BLaER1 (cell line): ENCODE results near the gene RANGRF.

Source experiments
- H3K27ac ChIP-seq: shearing (Covaris generic); formaldehyde crosslinking; 2 replicates; pipeline ENCODE4 v1.8.1; 2022
- H3K27me3 ChIP-seq: shearing (Covaris generic); formaldehyde crosslinking; 2 replicates; pipeline ENCODE4 v1.8.1; 2022
- H3K36me3 ChIP-seq: shearing (Covaris generic); formaldehyde crosslinking; 2 replicates; pipeline ENCODE4 v1.8.1; 2022
- H3K4me1 ChIP-seq: shearing (Covaris generic); formaldehyde crosslinking; 2 replicates; pipeline ENCODE4 v1.8.1; 2022
- H3K4me2 ChIP-seq: shearing (Covaris generic); formaldehyde crosslinking; 2 replicates; pipeline ENCODE4 v1.8.1; 2022
- H3K4me3 ChIP-seq: shearing (Covaris generic); formaldehyde crosslinking; 2 replicates; pipeline ENCODE4 v1.8.1; 2022
- H3K9ac ChIP-seq: shearing (Covaris generic); formaldehyde crosslinking; 2 replicates; pipeline ENCODE4 v1.8.1; 2022
- H3K9me3 ChIP-seq: shearing (Covaris generic); formaldehyde crosslinking; 2 replicates; pipeline ENCODE4 v1.8.1; 2022
- H4K20me1 ChIP-seq: shearing (Covaris generic); formaldehyde crosslinking; 2 replicates; pipeline ENCODE4 v1.8.1; 2022
- Cebpa-rat ChIP-seq: shearing (Covaris generic); IDR thresholded peaks from 2 replicates; pipeline ENCODE4 v1.8.1; 2022

RANGRF gene

GRCh38 chr17:8312251-8312650, 23.8 kb downstream of the RANGRF start:
- Histone ChIP-seq H4K20me1 (no peaks in the 10 kb centered on the region), H3K9me3 (no peaks in the 10 kb centered on the region), H3K27me3 (0 out of 2 replicates have a peak, but pooled peaks cover 3% of the 10 kb centered on the region), H3K4me1 (peaks cover 25% of the 10 kb centered on the region), H3K4me2 (no peak overlapping the region), H3K4me3 (no peak overlapping the region), H3K9ac (no peak overlapping the region), H3K27ac (no peak overlapping the region), H3K36me3 (no peaks in the 10 kb centered on the region)
- TF ChIP-seq Cebpa-rat: no peak

- peaks cover 25% of the 10 kb centered on the region for H3K4me1 ChIP-seq
- H3K4me3 ChIP-seq: no peak overlapping the region
- no peak overlapping the region for H3K9ac ChIP-seq
- no peak for TF ChIP-seq Cebpa-rat
- no peak overlapping the region for H3K4me2 ChIP-seq
- no peaks in the 10 kb centered on the region for H4K20me1 ChIP-seq
- no peak overlapping the region for H3K27ac ChIP-seq
- no peaks in the 10 kb centered on the region for H3K36me3 ChIP-seq
- 0 out of 2 replicates have a peak, but pooled peaks cover 3% of the 10 kb centered on the region for H3K27me3 ChIP-seq
- no peaks in the 10 kb centered on the region for H3K9me3 ChIP-seq
Observed at GRCh38 chr17:8312726-8313600, 24.5 kb downstream of the RANGRF start.

- Histone ChIP-seq H3K9ac (no peak overlapping the region), H4K20me1 (no peaks in the 10 kb centered on the region), H3K9me3 (no peaks in the 10 kb centered on the region), H3K4me3 (no peak overlapping the region), H3K27ac (no peak overlapping the region), H3K4me2 (no peak overlapping the region), H3K4me1 (peaks cover 25% of the 10 kb centered on the region), H3K27me3 (0 out of 2 replicates have a peak, but pooled peaks cover 3% of the 10 kb centered on the region), H3K36me3 (no peaks in the 10 kb centered on the region)
- TF ChIP-seq Cebpa-rat: no peak
Observed at GRCh38 chr17:8314797-8315763, 26.6 kb downstream of the RANGRF start.

GRCh38 chr17:8315764-8316217, 27.3 kb downstream of the RANGRF start:
- H3K4me2 ChIP-seq: peak overlapping the region; percentile 36; the same call in 1 of the 2 replicates
- H3K36me3 ChIP-seq: no peaks in the 10 kb centered on the region
- no peaks in the 10 kb centered on the region for H3K9me3 ChIP-seq
- no peak overlapping the region for H3K27ac ChIP-seq
- no peak for TF ChIP-seq Cebpa-rat
- no peak overlapping the region for H3K9ac ChIP-seq
- H3K4me1 ChIP-seq: peaks cover 17% of the 10 kb centered on the region
- H3K4me3 ChIP-seq: no peak overlapping the region
- H3K27me3 ChIP-seq: 0 out of 2 replicates have a peak, but pooled peaks cover 3% of the 10 kb centered on the region
- no peaks in the 10 kb centered on the region for H4K20me1 ChIP-seq

DNA sequence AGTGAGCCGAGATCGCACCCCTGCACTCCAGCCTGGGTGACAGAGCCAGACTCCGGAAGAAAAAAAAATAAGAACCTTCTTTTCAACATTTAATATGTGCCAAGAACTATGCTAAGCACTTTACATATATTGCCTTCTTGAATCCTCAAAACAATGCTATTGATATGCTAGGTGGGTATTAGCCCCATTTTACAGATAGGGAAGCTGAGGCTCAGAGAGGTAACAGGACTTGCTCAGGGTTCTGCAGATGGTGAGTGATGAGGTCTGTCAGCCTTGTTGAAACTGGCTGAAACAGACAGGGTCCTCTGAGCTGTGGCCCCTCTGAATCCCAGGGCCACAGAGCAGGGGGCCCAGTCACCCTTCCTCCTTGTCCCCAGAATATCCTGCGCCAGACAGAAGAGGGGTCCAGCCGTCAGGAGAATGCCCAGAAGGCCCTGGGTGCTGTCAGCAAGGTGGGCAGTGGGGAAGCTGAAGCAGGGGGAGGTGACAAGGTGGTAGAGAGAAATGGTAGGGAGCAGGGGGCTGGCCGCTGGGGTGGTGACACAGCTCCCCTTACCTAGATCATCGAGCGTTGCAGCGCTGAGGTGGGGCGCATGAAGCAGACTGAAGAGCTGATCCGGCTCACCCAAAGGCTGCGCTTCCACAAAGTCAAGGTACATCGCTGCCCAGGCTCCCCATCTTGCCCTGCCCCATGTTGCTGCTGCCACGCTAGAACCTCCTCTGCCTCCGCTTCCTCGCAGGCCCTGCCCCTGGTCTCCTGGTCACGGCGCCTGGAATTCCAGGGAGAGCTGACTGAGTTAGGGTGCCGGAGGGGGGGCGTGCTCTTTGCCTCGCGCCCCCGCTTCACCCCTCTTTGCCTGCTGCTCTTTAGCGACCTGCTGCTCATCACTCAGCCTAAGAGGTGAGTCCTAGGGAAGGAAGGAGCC, 29.8 kb downstream of the RANGRF start:
- 0 out of 2 replicates have a peak, but pooled peaks cover 3% of the 10 kb centered on the region for H3K27me3 ChIP-seq
- H3K9me3 ChIP-seq: no peaks in the 10 kb centered on the region
- H3K4me3 ChIP-seq: no peak overlapping the region
- H4K20me1 ChIP-seq: no peaks in the 10 kb centered on the region
- H3K4me2 ChIP-seq: no peak overlapping the region
- H3K4me1 ChIP-seq: peaks cover 11% of the 10 kb centered on the region
- no peak for TF ChIP-seq Cebpa-rat
- H3K27ac ChIP-seq: no peak overlapping the region
- H3K9ac ChIP-seq: no peak overlapping the region
- no peaks in the 10 kb centered on the region for H3K36me3 ChIP-seq

DNA sequence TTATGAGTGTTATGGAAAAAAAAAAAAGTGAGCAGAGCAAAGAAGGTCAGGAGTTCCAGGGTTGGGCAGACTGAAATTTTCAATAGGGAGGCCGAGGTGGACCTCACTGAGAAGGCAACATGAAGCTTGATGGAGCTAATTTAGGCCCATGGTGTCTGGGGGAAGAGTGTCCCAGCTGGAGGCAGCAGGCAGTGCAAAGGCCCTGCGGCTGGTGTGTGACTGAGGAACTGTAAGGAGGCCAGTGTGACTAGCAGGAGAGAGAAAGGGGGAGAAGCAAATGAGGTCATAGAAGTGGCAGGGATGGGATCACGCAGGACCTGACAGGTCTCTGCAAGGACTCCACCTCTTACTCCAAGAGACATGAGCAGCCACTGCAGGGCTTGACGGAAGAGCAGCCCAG, 31.8 kb downstream of the RANGRF start:
- Histone ChIP-seq H3K4me2 (no peak overlapping the region), H3K36me3 (no peaks in the 10 kb centered on the region), H3K27ac (no peak overlapping the region), H3K4me1 (peaks cover 15% of the 10 kb centered on the region), H3K27me3 (peaks cover 7% of the 10 kb centered on the region), H3K9me3 (no peaks in the 10 kb centered on the region), H3K4me3 (no peak overlapping the region), H3K9ac (no peak overlapping the region), H4K20me1 (no peaks in the 10 kb centered on the region)
- TF ChIP-seq Cebpa-rat: no peak

- no peak for TF ChIP-seq Cebpa-rat
- Histone ChIP-seq H3K4me3 (no peak overlapping the region), H3K36me3 (no peaks in the 10 kb centered on the region), H3K4me1 (peaks cover 12% of the 10 kb centered on the region), H3K27me3 (peaks cover 15% of the 10 kb centered on the region), H3K9ac (no peak overlapping the region), H4K20me1 (no peaks in the 10 kb centered on the region), H3K9me3 (no peaks in the 10 kb centered on the region), H3K4me2 (no peak overlapping the region), H3K27ac (no peak overlapping the region)
Observed at GRCh38 chr17:8320990-8321389, 32.5 kb downstream of the RANGRF start.

GRCh38 chr17:8322061-8322460, 33.6 kb downstream of the RANGRF start:
- H3K27ac ChIP-seq: no peak overlapping the region
- H3K36me3 ChIP-seq: no peaks in the 10 kb centered on the region
- H3K4me3 ChIP-seq: no peak overlapping the region
- H4K20me1 ChIP-seq: no peaks in the 10 kb centered on the region
- H3K4me1 ChIP-seq: peaks cover 14% of the 10 kb centered on the region
- no peak overlapping the region for H3K4me2 ChIP-seq
- no peak for TF ChIP-seq Cebpa-rat
- H3K27me3 ChIP-seq: peaks cover 25% of the 10 kb centered on the region
- H3K9ac ChIP-seq: no peak overlapping the region
- no peaks in the 10 kb centered on the region for H3K9me3 ChIP-seq

GRCh38 chr17:8324132-8324531, 35.7 kb downstream of the RANGRF start:
- Histone ChIP-seq H3K4me2 (no peak overlapping the region), H3K9ac (no peak overlapping the region), H3K4me1 (peaks cover 17% of the 10 kb centered on the region), H3K4me3 (no peak overlapping the region), H3K27me3 (peaks cover 39% of the 10 kb centered on the region), H3K27ac (no peak overlapping the region), H3K9me3 (no peaks in the 10 kb centered on the region), H3K36me3 (no peaks in the 10 kb centered on the region), H4K20me1 (no peaks in the 10 kb centered on the region)
- TF ChIP-seq Cebpa-rat: no peak
